Caco-2 (cell line): Measurements from ENCODE around the gene MRE11. TPM values are rescaled to one million over a fixed set of nuclear protein-coding genes. Genes with fewer than 3 reads are reported as not detected.

ENCODE experiments used
- BruUV-seq: library from RNA; stranded (reverse); fragments of 400-500 nt; replicated peaks from 2 replicates; lab custom pipeline; 2021; lab: Mats Ljungman, UMichigan
- CTCF ChIA-PET: fragments of 300-600 bp; sonication (Branson Sonifier 250); formaldehyde crosslinking; loops from one replicate; lab custom pipeline; 2022; ENCODE audit warnings: antibody characterized with exemption; lab: Charles Lee
- POLR2A ChIA-PET: fragments of 300-600 bp; sonication (Branson Sonifier 250); formaldehyde crosslinking; loops from one replicate; lab custom pipeline; 2022; ENCODE audit warnings: antibody characterized with exemption; lab: Charles Lee
- DNase-seq, 2 experiments: peaks; one replicate each; pipeline versions ENCODE4 v3.0.0 to v3.0.0-alpha.2; 2020 to 2022
- H3K27me3 ChIP-seq: replicated peaks from 2 replicates; pipeline ENCODE4 v1.6.0; 2011; ENCODE audit warnings: low read length; ENCODE audit not compliant: control insufficient read depth, insufficient read depth
- H3K36me3 ChIP-seq: 2 replicates; pipeline ENCODE4 v1.5.1; 2011; ENCODE audit warnings: low read length; ENCODE audit not compliant: control insufficient read depth, insufficient read depth
- H3K4me1 ChIP-seq: fragments of 250-450 bp; sonication (Bioruptor Pico); 2 replicates; pipeline ENCODE4 v1.5.1; 2020; ENCODE audit warnings: mild to moderate bottlenecking
- H3K4me3 ChIP-seq: 2 replicates; pipeline ENCODE4 v1.5.1; 2011; ENCODE audit warnings: low read depth, mild to moderate bottlenecking, control low read depth, low read length
- H3K9me3 ChIP-seq: fragments of 250-450 bp; sonication (Bioruptor Pico); 2 replicates; pipeline ENCODE4 v1.5.1; 2020; ENCODE audit warnings: mild to moderate bottlenecking, moderate library complexity
- H3K27ac Mint-ChIP-seq: one replicate; pipeline ENCODE4 v1.8.0; 2022; ENCODE audit warnings: mixed read lengths; ENCODE audit not compliant: unreplicated experiment
- H3K27me3 Mint-ChIP-seq: one replicate; pipeline ENCODE4 v1.8.0; 2022; ENCODE audit warnings: mixed read lengths; ENCODE audit not compliant: insufficient read depth, unreplicated experiment
- H3K36me3 Mint-ChIP-seq: one replicate; pipeline ENCODE4 v1.8.0; 2022; ENCODE audit warnings: mild to moderate bottlenecking, mixed read lengths; ENCODE audit not compliant: insufficient read depth, unreplicated experiment
- H3K4me1 Mint-ChIP-seq: one replicate; pipeline ENCODE4 v1.8.0; 2022; ENCODE audit warnings: low read depth, mixed read lengths; ENCODE audit not compliant: unreplicated experiment
- H3K4me3 Mint-ChIP-seq: one replicate; pipeline ENCODE4 v1.8.0; 2022; ENCODE audit warnings: mild to moderate bottlenecking, moderate library complexity, mixed read lengths; ENCODE audit not compliant: unreplicated experiment
- H3K9me3 Mint-ChIP-seq: one replicate; pipeline ENCODE4 v1.8.0; 2022; ENCODE audit warnings: mixed read lengths; ENCODE audit not compliant: unreplicated experiment
- intact Hi-C: fragments of 100-400 bp; cut with micrococcal nuclease; formaldehyde crosslinking; loops from one replicate; pipeline ENCODE4 v1.10.0; 2022; ENCODE audit not compliant: unreplicated experiment
- total RNA-seq: library from RNA; stranded (reverse); gene quantifications from 2 replicates; pipeline ENCODE4 v1.2.3, GENCODE V29; 2022
- TF ChIP-seq, protein P1 (sequence below), 2 experiments: fragments of 200-600 bp in 1 of 2; IDR thresholded peaks; 1 replicate in 1 of 2; 2 replicates in 1 of 2; pipeline versions ENCODE4 v1.5.1 to v1.8.0; 2011 to 2022; ENCODE audit warnings: antibody characterized with exemption in 1 of 2, control low read depth in 1 of 2, inconsistent platforms in 1 of 2, low read depth in 1 of 2, low read length in 1 of 2, mild to moderate bottlenecking in 1 of 2, moderate library complexity in 1 of 2; ENCODE audit not compliant: insufficient read depth in 1 of 2, severe bottlenecking in 1 of 2, unreplicated experiment in 1 of 2

The MRE11 gene
- total RNA-seq, 1 experiment from 2014 or later: 80.0 TPM

GRCh38 chr11:94459576-94459975 is 34.1 kb downstream of the MRE11 start:
- H3K27ac Mint-ChIP-seq: no peak overlapping the region
- Histone ChIP-seq H3K36me3 (no peaks in the 10 kb centered on the region; the same call in none of the 2 replicates), H3K4me3 (no peak overlapping the region), H3K4me1 (peaks cover 16% of the 10 kb centered on the region), H3K9me3 (0 out of 2 replicates have a peak, but pooled peaks cover 3% of the 10 kb centered on the region), H3K27me3 (no peaks in the 10 kb centered on the region)
- no TSS peak for BruUV-seq
- DNase-seq: no peak
- POLR2A ChIA-PET: no interaction called here
- intact Hi-C loops: no loop called here
- H3K4me1 Mint-ChIP-seq: peaks cover 14% of the 10 kb centered on the region
- TF ChIP-seq, protein P1, sequence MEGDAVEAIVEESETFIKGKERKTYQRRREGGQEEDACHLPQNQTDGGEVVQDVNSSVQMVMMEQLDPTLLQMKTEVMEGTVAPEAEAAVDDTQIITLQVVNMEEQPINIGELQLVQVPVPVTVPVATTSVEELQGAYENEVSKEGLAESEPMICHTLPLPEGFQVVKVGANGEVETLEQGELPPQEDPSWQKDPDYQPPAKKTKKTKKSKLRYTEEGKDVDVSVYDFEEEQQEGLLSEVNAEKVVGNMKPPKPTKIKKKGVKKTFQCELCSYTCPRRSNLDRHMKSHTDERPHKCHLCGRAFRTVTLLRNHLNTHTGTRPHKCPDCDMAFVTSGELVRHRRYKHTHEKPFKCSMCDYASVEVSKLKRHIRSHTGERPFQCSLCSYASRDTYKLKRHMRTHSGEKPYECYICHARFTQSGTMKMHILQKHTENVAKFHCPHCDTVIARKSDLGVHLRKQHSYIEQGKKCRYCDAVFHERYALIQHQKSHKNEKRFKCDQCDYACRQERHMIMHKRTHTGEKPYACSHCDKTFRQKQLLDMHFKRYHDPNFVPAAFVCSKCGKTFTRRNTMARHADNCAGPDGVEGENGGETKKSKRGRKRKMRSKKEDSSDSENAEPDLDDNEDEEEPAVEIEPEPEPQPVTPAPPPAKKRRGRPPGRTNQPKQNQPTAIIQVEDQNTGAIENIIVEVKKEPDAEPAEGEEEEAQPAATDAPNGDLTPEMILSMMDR (IDR thresholded peaks at IDR 0.05; ENCODE audit: insufficient read depth in 1 of 2, low read depth in 1 of 2, low read length in 1 of 2, severe bottlenecking in 1 of 2, unreplicated experiment in 1 of 2): no peak
- peaks cover 37% of the 10 kb centered on the region for H3K36me3 Mint-ChIP-seq
- no peaks in the 10 kb centered on the region for H3K27me3 Mint-ChIP-seq
- CTCF ChIA-PET: no interaction called here
- no peaks in the 10 kb centered on the region for H3K9me3 Mint-ChIP-seq
- no peak overlapping the region for H3K4me3 Mint-ChIP-seq

DNA sequence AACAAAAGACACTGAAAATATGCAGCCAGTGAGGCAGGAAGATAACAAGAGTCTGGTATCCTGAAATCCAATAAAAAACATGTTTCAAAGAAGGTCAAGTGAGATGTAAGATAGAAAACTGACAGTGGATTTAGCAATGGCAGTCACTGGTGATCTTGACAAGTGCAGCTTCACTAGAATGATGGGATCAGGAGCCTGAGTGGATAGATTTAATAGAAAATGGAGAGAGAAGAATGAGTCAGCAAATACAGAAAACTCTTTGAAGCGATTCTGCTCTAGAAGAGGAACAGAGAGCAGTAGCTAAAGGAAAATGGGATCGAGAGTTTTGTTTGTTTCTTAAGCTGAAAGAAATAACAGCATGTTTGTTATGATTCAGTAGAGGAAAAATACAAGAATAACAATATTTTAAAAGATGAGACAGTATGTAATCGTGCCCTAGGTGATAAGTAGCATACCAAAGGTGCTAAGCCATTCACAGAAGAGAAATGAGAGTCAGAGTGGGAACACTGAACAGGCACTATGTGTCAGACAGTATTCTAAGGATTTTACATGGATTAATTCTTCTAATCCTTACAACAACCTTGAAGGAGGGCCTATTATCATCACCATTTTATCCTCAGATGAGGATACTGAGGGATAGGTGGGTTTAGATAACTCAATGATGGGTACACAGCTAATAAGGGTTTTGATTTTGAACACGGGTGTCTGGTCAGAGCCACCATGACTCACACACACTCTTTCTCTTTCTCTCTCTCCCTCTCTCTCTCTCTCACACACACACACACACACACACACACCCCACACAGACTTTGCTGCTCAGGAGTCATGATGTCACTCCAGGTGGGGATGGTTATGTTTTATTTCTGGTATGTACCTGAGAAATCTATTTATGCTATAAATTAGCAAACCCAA is 36.3 kb downstream of the MRE11 start:
- Histone ChIP-seq H3K4me1 (peaks cover 16% of the 10 kb centered on the region), H3K27me3 (no peaks in the 10 kb centered on the region), H3K9me3 (0 out of 2 replicates have a peak, but pooled peaks cover 3% of the 10 kb centered on the region), H3K36me3 (no peaks in the 10 kb centered on the region; the same call in none of the 2 replicates), H3K4me3 (no peak overlapping the region)
- intact Hi-C loops: no loop called here
- Mint-ChIP-seq H3K4me3 (no peak overlapping the region), H3K9me3 (no peaks in the 10 kb centered on the region), H3K27me3 (no peaks in the 10 kb centered on the region), H3K36me3 (peaks cover 31% of the 10 kb centered on the region), H3K4me1 (peaks cover 14% of the 10 kb centered on the region), H3K27ac (no peak overlapping the region)
- BruUV-seq: no TSS peak
- TF ChIP-seq, protein P1 (IDR thresholded peaks at IDR 0.05; ENCODE audit: insufficient read depth in 1 of 2, low read depth in 1 of 2, low read length in 1 of 2, severe bottlenecking in 1 of 2, unreplicated experiment in 1 of 2): no peak
- POLR2A ChIA-PET: no interaction called here
- no peak for DNase-seq
- CTCF ChIA-PET: interaction anchor here (0.9 kb wide), 1 partner anchor 40 kb away, joined by 3 read pairs; no protein-coding TSS in a partner anchor

DNA sequence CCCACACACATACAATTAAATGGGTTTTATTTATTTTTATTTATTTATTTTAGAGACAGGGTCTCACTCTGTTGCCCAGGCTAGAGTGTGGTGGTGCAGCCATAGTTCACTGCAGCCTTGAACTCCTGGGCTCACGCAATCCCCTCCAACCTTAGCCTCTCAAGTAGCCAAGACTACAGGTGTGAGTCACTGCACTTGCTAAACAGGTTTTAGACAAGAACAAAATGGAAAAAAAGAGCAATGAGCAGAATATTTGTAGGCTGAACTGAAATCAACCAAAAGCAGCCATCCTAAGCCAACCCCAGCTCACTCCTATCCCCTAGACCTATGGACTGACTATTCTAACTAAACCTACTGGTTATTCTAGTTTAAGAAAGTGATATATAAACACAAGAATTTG is 37.8 kb downstream of the MRE11 start:
- Histone ChIP-seq H3K4me3 (no peak overlapping the region), H3K27me3 (no peaks in the 10 kb centered on the region), H3K36me3 (no peaks in the 10 kb centered on the region; the same call in 1 of the 2 replicates), H3K9me3 (0 out of 2 replicates have a peak, but pooled peaks cover 3% of the 10 kb centered on the region), H3K4me1 (peaks cover 16% of the 10 kb centered on the region)
- Mint-ChIP-seq H3K4me3 (no peak overlapping the region), H3K27me3 (no peaks in the 10 kb centered on the region), H3K9me3 (no peaks in the 10 kb centered on the region), H3K36me3 (peaks cover 24% of the 10 kb centered on the region), H3K27ac (no peak overlapping the region), H3K4me1 (peaks cover 14% of the 10 kb centered on the region)
- POLR2A ChIA-PET: no interaction called here
- CTCF ChIA-PET: interaction anchor here (0.5 kb wide), 1 partner anchor 898 kb away, joined by 3 read pairs; no protein-coding TSS in a partner anchor
- BruUV-seq: no TSS peak
- intact Hi-C loops: no loop called here
- TF ChIP-seq, protein P1 (IDR thresholded peaks at IDR 0.05; ENCODE audit: insufficient read depth in 1 of 2, low read depth in 1 of 2, low read length in 1 of 2, severe bottlenecking in 1 of 2, unreplicated experiment in 1 of 2): no peak
- DNase-seq: peak; percentile 49
